ENCODE results near the gene SEMA4B.
"Not testable (repeated sequence)": the region's sequence is repeated elsewhere in the genome, so short reads cannot be mapped to it uniquely, and the experiment has no call there.

Gene SEMA4B

DNA sequence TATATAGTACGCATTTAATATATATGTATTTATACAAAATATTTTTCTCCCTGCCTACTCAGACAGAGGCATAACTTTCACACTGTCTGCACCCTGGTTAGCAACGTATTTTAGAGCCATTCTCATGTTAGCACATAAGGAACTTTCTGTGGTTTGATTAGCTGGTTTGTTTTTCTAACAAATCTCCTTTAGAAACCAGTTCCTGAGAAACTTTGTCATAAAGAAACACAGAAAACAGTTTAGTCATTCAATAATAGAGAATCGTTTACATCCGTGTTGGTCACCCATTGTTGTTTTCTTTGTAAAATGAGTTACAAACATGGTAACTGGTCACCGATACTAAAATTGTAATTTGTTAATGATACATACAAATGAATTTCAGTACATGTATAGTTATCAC is 58.4 kb downstream of the SEMA4B start:
- DNase-seq (ENCODE audit: low spot score), result no peak

DNA sequence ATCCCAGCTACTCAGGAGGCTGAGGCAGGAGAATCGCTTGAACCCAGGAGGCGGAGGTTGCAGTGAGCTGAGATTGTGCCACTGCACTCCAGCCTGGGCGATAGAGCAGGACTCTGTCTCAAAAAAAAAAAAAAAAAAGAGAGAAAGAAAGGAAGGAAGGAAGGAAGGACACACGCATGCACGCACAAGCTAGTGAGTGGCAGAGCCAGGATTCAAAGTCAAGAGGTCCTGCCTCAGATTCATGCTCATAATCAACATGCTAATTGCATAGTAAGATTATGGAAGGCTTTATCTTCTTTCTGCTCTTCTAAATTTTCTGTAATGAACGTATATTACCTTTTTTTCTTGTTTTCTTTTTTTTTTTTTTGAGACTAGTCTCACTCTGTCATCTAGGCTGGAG is 59.6 kb downstream of the SEMA4B start:
- not testable (repeated sequence) for DNase-seq (ENCODE audit: low spot score)

DNA sequence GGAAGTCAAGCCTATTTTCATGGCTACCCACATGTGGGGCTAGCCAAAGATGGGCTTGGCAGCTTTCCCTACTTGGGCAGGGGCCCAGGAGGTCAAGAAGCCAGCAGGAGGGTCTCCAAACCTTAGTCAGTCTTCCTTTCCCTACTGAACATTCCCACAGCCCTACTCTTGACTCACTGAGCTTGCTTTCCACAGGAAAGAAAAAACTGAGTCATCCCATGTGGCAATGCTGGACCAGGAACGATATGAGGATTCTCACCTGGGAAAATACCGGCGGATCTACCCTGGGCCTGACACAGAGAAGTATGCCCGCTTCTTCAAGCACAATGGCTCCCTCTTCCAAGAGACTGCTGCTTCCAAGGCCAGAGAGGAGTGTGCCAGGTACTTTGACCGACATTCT is 60.7 kb downstream of the SEMA4B start:
- no peak for DNase-seq (ENCODE audit: low spot score)

DNA sequence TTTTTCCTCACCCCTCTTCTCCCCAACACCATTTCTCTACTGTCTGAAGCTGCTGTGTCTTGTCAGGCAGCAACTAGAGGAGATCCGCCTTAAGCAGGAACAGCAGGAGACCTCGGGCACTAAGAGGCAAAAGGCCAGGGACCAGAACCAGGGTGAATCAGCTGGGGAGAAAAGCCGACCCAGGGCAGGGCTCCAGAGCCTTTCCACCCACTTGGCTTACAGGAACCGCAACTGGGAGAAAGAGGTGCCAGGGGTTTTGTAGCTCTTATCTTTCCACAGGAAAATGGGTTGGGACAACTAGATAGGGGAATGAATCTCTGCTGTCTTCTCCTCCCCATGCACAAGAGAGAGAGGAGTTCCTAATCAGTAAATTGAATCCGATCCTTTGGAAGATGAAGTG is 61.3 kb downstream of the SEMA4B start:
- DNase-seq (ENCODE audit: low spot score), result no peak

DNA sequence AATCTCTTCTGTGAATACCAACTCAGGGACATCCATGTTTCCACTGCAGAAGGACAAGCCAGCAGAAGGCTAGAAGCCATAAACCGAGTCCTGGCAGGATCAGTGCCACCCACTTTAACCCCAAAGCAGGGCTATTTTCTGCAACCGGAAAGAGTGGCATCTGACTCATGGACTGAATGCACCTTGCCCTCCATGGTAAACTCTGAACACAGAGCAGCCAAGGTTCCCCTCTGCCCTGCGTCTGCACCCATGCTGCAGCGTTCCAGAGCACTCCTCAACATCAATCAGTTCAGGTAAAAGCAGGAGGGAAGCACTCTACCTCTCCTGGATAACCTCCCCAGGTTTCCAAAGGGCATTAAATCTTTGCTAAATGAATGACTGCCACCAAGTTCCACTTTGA is 63.5 kb downstream of the SEMA4B start:
- peak; percentile 82 for DNase-seq (ENCODE audit: low spot score)

DNA sequence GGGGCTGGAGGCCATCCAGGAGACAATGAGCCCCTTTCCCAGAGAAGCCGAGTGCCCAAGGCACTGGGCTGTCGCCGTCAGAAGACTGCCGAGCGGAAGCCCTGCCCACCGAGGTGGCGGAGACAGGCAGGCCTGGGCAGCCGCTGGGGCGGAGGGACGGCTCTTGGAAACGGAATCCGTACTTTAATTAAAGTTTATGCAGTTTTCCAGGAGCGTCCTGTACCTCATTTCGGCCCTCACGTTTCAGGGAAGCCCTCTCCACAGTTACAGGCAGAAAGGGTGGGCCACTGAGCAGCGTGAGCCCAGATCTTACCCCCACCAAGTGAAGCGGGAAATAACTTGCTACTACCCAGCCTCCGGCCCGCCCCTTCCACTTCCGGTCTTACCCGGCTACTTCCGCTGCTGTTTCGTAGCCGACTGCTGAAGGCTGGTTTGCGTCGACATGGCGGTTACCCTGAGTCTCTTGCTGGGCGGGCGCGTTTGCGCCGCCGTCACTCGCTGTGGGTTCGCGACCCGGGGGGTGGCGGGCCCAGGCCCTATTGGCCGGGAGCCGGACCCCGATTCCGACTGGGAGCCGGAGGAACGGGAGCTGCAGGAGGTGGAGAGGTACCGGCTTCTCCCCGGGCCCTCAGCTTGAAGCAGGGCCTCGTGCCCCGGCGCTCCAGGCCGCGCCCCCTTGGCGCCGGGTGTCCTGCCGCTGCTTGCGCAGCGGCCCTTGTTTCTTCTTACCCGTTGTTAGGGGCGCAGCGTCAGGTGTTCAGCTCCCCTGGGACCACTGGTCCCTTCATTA is 64.3 kb downstream of the SEMA4B start, which contains the start of gene NGRN:
Gene NGRN, plus strand, starts transcription at position 402 of the 790 bp plus-strand sequence. Its CDS starts 41 bp downstream, at position 443.
- DNase-seq (ENCODE audit: low spot score), result peak; percentile 93

DNA sequence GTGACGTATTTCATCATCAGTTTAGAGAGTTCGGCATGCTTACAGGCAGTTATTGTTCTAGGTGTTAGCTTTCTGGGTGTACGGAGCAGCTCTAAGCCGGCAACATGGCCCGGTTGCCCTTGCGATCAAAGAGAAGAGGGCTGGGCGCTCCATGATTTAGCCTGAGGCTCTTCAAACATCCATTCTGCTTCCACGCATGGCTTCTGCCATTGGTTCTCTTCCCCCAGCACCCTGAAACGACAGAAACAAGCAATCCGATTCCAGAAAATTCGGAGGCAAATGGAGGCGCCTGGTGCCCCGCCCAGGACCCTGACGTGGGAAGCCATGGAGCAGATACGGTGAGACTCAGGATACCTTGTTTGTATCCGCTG is 64.9 kb downstream of the SEMA4B start:
- DNase-seq (ENCODE audit: low spot score), result peak; percentile 58

DNA sequence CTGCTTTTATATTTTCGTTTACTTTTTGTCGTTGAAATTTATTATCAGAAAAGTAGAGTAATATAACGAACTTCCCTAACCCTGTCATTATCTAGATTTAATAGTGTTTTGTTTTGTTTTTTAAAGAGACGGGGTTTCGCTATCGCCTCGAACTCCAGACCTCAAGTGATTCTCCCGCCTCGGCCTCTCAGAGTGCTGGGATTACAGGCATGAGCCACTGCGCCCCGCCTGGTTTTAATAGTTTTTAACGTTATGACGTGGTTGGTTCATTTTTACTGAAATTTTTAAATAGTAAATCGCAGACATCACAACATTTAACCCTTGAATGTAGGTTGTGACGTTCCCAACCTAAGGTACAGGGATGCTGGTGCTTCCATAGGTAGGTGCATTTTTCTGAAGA is 65.4 kb downstream of the SEMA4B start:
- peak; percentile 67 for DNase-seq (ENCODE audit: low spot score)

DNA sequence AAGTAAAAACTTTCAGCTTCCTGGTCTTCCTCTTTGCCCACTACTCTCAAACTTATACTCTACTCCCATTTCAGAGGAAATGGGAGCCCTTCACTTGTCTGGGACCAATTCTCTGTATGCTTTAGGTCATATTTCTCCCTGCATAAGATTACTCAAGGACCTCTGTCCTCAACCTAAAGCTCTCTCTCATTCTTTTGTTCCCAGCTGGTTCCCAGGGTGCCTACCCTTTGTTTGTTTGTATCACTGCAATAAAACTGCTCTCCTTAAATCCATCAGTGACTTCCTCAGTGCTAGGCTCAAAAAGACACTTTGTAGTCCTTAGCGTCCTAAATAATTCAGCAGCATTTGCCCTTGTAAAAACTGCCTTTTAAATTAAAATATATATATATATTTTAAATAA is 67.3 kb downstream of the SEMA4B start:
- DNase-seq (ENCODE audit: low spot score), result no peak

DNA sequence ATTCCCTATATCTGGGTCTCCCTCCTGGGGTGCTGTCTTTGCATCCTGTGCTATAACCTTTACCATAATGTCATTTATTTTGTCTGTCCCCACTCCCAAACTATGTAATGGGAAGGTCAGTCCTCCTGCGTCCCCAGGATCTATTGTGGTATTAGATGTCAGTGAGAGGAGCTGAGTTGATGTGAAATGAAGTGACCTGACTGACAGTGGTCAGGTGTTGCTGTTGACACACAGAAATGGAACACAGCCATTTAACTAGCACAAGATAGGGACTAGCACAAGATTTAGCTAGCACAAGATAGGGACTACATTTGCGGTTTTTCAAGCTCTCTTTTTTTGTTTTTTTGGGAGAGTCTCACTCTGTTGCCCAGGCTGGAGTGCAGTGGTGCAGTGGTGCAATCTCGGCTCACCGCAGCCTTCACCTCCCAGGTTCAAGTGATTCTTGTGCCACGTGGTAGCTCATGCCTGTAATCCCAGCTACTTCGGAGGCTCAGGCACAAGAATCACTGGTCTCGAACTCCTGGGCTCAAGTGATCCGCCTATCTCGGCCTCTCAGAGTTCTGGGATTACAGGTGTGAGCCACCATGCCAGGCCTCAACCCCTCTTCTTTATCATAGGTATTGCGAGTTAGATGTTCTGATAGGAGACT is 69.5 kb downstream of the SEMA4B start:
- DNase-seq (ENCODE audit: low spot score), result no peak

DNA sequence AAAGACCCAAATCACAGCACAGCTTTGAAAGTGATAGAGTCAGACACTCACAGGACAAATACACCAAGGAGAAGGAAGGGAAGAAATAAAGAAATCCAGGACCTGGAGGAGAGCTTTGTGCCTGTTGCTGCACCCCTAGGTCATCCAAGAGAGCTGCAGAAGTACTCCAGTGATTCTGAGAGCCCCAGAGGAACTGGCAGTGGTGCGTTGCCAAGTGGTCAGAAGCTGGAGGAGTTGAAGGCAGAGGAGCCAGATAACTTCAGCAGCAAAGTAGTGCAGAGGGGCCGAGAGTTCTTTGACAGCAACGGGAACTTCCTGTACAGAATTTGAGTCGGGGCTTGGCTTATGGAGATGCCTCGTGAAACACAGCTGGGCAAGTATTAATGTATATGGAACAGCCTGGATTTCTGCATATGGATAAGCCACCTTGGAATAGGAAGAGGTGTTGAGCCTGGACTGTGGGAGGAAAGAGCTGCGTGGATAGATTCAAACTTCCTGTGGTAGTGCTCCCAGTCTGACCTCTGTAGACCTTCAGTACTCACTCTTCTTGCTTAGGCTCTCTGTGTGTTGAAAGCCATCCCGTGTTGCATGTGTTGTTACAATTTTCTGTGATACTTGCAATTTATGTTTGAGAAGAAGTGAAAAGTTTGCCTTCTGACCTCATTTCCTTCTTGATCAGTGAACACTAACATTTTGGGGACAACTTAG is 70.5 kb downstream of the SEMA4B start:
- DNase-seq (ENCODE audit: low spot score), result no peak

DNA sequence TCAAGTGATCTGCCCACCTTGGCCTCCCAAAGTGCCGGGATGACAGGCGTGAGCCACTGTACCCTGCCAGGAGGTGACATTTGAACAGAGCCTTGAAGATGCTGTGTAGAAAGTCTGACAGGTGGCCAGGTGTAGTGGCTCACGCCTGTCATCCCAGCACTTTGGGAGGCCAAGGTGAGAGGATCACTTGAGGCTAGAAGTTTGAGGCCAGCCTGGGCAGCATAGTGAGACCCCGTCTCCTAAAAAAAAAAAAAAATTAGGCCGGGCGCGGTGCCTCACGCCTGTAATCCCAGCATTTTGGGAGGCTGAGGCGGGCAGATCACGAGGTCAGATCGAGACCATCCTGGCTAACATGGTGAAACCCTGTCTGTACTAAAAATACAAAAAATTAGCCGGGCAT is 77.3 kb downstream of the SEMA4B start:
- DNase-seq (ENCODE audit: low spot score), result not testable (repeated sequence)
